A549 (cell line): ENCODE measurements around the gene SGCD. TPM values are rescaled to one million over a fixed set of nuclear protein-coding genes. Genes with fewer than 3 reads are reported as not detected.
A peak's percentile ranks its signal among the peaks of the same experiment; 100 is the strongest.

Experiments
- ATAC-seq, 2 experiments: fragments of 200-7000 bp in 1 of 2; fragments of >200 bp in 1 of 2; cut with Nextera tagmentation in 1 of 2; cut with Tn5 transposase in 1 of 2; 3 replicates each; pipeline versions ENCODE4 v1.8.0 to v1.9.1; 2018 to 2020; ENCODE audit warnings: mild to moderate bottlenecking in 1 of 2, moderate library complexity in 1 of 2
- CTCF ChIA-PET: fragments of 300-600 bp; sonication (Branson Sonifier 250); formaldehyde crosslinking; extraction: SDS; loops from one replicate; lab custom pipeline; 2021; ENCODE audit warnings: antibody characterized with exemption, inconsistent platforms; lab: Yijun Ruan, JAX
- POLR2A ChIA-PET: fragments of 350-600 bp; formaldehyde crosslinking; extraction: SDS; loops from one replicate; lab custom pipeline; 2021; ENCODE audit warnings: antibody characterized with exemption, inconsistent platforms; lab: Yijun Ruan, JAX
- DNase-seq, 2 experiments: peaks; one replicate each; pipeline versions ENCODE4 v3.0.0 to v3.0.0-alpha.2; 2011 to 2016; ENCODE audit warnings: low read depth in 1 of 2, low spot score in 1 of 2
- FAIRE-seq: peaks from 2 replicates; lab custom pipeline; 2011; peaks lifted over from hg19 to GRCh38; lab: Jason Lieb, UNC
- H3K27ac ChIP-seq, 2 experiments: fragments of >200 bp; sonication (Bioruptor Twin); formaldehyde crosslinking; 3 replicates each; pipeline ENCODE4 v1.5.1; 2016 to 2017
- H3K4me1 ChIP-seq: fragments of >200 bp; sonication (Bioruptor Twin); formaldehyde crosslinking; 3 replicates; pipeline ENCODE4 v1.6.1; 2016
- H3K4me2 ChIP-seq: fragments of >200 bp; sonication (Bioruptor Twin); formaldehyde crosslinking; 3 replicates; pipeline ENCODE4 v1.6.1; 2016
- H3K4me3 ChIP-seq: fragments of >200 bp; sonication (Bioruptor Twin); formaldehyde crosslinking; 3 replicates; pipeline ENCODE4 v1.5.1; 2016
- H3K9me3 ChIP-seq: fragments of >200 bp; sonication (Bioruptor Twin); formaldehyde crosslinking; 3 replicates; pipeline ENCODE4 v1.6.1; 2016
- BHLHE40 ChIP-seq: IDR thresholded peaks from 2 replicates; pipeline ENCODE4 v1.6.1; 2012; ENCODE audit warnings: low read depth, low read length, inconsistent platforms
- CEBPB ChIP-seq, 2 experiments: fragments of >200 bp in 1 of 2; sonication (Bioruptor Twin) in 1 of 2; formaldehyde crosslinking in 1 of 2; IDR thresholded peaks; 2 replicates each; pipeline ENCODE4 v1.6.1; 2012 to 2016
- CHD2 ChIP-seq: fragments of 150-350 bp; IDR thresholded peaks from 2 replicates; pipeline ENCODE4 v1.6.1; 2014; ENCODE audit warnings: low read length; ENCODE audit not compliant: partially characterized antibody
- EHMT2 ChIP-seq: fragments of 200-600 bp; sonication (generic); IDR thresholded peaks from 2 replicates; pipeline ENCODE4 v1.6.1; 2016; ENCODE audit warnings: antibody characterized with exemption, low read depth, mild to moderate bottlenecking, moderate library complexity
- EP300 ChIP-seq, 2 experiments: fragments of >200 bp; sonication (Bioruptor Twin); formaldehyde crosslinking; IDR thresholded peaks; 2 replicates in 1 of 2; 3 replicates in 1 of 2; pipeline ENCODE4 v1.6.1; 2016 to 2017
- ESRRA ChIP-seq: fragments of 150-350 bp; IDR thresholded peaks from 2 replicates; pipeline ENCODE4 v1.6.1; 2014; ENCODE audit warnings: mild to moderate bottlenecking, low read length, borderline replicate concordance
- FOSL2 ChIP-seq, 2 experiments: fragments of 450-650 bp in 1 of 2; fragments of >200 bp in 1 of 2; sonication (Bioruptor Twin) in 1 of 2; formaldehyde crosslinking; IDR thresholded peaks; 2 replicates each; pipeline versions ENCODE4 v1.5.0 to v1.6.1; 2016 to 2020; ENCODE audit warnings: mild to moderate bottlenecking in 1 of 2, moderate library complexity in 1 of 2
- FOXS1 ChIP-seq: fragments of 250-450 bp; sonication (Bioruptor Pico); IDR thresholded peaks from 2 replicates; pipeline ENCODE4 v1.5.0; 2020; ENCODE audit warnings: mild to moderate bottlenecking, moderate library complexity
- HOXA7 ChIP-seq: fragments of 250-450 bp; sonication (Bioruptor Pico); IDR thresholded peaks from 2 replicates; pipeline ENCODE4 v1.5.0; 2020; ENCODE audit warnings: mild to moderate bottlenecking, moderate library complexity
- KDM1A ChIP-seq: fragments of 200-600 bp; sonication (generic); IDR thresholded peaks from 2 replicates; pipeline ENCODE4 v1.6.1; 2016; ENCODE audit warnings: low read depth, mild to moderate bottlenecking
- KDM5A ChIP-seq: fragments of 200-600 bp; sonication (generic); IDR thresholded peaks from 2 replicates; pipeline ENCODE4 v1.6.1; 2016; ENCODE audit warnings: antibody characterized with exemption, mild to moderate bottlenecking
- MAFK ChIP-seq: fragments of 450-650 bp; IDR thresholded peaks from 2 replicates; pipeline ENCODE4 v1.6.1; 2014; ENCODE audit not compliant: partially characterized antibody
- NFE2L2 ChIP-seq: fragments of 150-350 bp; conservative IDR thresholded peaks from 2 replicates; pipeline ENCODE4 v1.6.1; 2014; ENCODE audit warnings: low read length
- NPAS2 ChIP-seq: fragments of 250-450 bp; sonication (Bioruptor Pico); IDR thresholded peaks from 2 replicates; pipeline ENCODE4 v1.8.0; 2022; ENCODE audit warnings: mild to moderate bottlenecking, moderate library complexity, borderline replicate concordance
- NR3C1 ChIP-seq: fragments of >200 bp; sonication (Bioruptor Twin); formaldehyde crosslinking; IDR thresholded peaks from 3 replicates; pipeline ENCODE4 v1.6.1; 2017
- PHF8 ChIP-seq: fragments of 200-600 bp; sonication (generic); IDR thresholded peaks from 2 replicates; pipeline ENCODE4 v1.6.1; 2016; ENCODE audit warnings: low read depth, mild to moderate bottlenecking, antibody characterized with exemption, moderate library complexity, borderline replicate concordance
- POLR2A ChIP-seq: IDR thresholded peaks from 2 replicates; pipeline ENCODE4 v1.6.1; 2012; ENCODE audit warnings: mild to moderate bottlenecking, low read length
- RNF2 ChIP-seq: fragments of 200-600 bp; sonication (generic); IDR thresholded peaks from 2 replicates; pipeline ENCODE4 v1.6.1; 2016; ENCODE audit warnings: low read depth, mild to moderate bottlenecking, antibody characterized with exemption, moderate library complexity, borderline replicate concordance
- SMC3 ChIP-seq: fragments of >200 bp; sonication (Bioruptor Twin); formaldehyde crosslinking; IDR thresholded peaks from 3 replicates; pipeline ENCODE4 v1.6.1; 2018; ENCODE audit warnings: inconsistent platforms
- TP53 ChIP-seq: fragments of 250-450 bp; sonication (Bioruptor Pico); IDR thresholded peaks from 2 replicates; pipeline ENCODE4 v1.5.0; 2021; ENCODE audit warnings: mild to moderate bottlenecking, moderate library complexity
- ZC3H11A ChIP-seq: fragments of 450-650 bp; IDR thresholded peaks from 2 replicates; pipeline ENCODE4 v1.6.1; 2014; ENCODE audit warnings: antibody characterized with exemption, mild to moderate bottlenecking
- ZFP36 ChIP-seq: fragments of 450-650 bp; IDR thresholded peaks from 2 replicates; pipeline ENCODE4 v1.6.1; 2014; ENCODE audit warnings: borderline replicate concordance; ENCODE audit not compliant: partially characterized antibody
- ZSCAN20 ChIP-seq: fragments of 250-450 bp; sonication (Bioruptor Pico); IDR thresholded peaks from 2 replicates; pipeline ENCODE4 v1.8.0; 2022; ENCODE audit warnings: mild to moderate bottlenecking, moderate library complexity
- WGBS: methylation state at CpG from one replicate; pipeline ENCODE4 v1.1.6; 2017; ENCODE audit errors: missing lambda C conversion rate; 5-methylcytosine and 5-hydroxymethylcytosine counted together
- polyA plus RNA-seq, 4 experiments: library from polyadenylated mRNA; depleted of rRNA in 3 of 4; stranded (reverse); fragments of >200 nt; fragmentation: RNase III in 1 of 4; extraction: RNeasy Plus Mini Kit Qiagen cat#74134 plus additional on column Dnase treatment in 1 of 4; gene quantifications; 2 replicates in 3 of 4; 3 replicates in 1 of 4; pipeline ENCODE4 v1.2.3, GENCODE V29; 2011 to 2017
- TF ChIP-seq, protein P1 (sequence below): fragments of >200 bp; sonication (Bioruptor Twin); formaldehyde crosslinking; IDR thresholded peaks from 3 replicates; pipeline ENCODE4 v1.5.1; 2016
- TF ChIP-seq, protein P2 (sequence below): IDR thresholded peaks from 2 replicates; pipeline ENCODE4 v1.6.1; 2012
- TF ChIP-seq, protein P3 (sequence below): fragments of 250-450 bp; sonication (Bioruptor Pico); IDR thresholded peaks from 2 replicates; pipeline ENCODE4 v1.5.0; 2021; ENCODE audit warnings: mild to moderate bottlenecking, moderate library complexity, borderline replicate concordance
- TF ChIP-seq, protein P4 (sequence below): fragments of 250-450 bp; sonication (Bioruptor Pico); IDR thresholded peaks from 2 replicates; pipeline ENCODE4 v1.5.0; 2020; ENCODE audit warnings: low read depth, mild to moderate bottlenecking, moderate library complexity
- TF ChIP-seq, protein P5 (sequence below): IDR thresholded peaks from 2 replicates; pipeline ENCODE4 v1.6.1; 2012; ENCODE audit warnings: low read depth, borderline replicate concordance
- TF ChIP-seq, protein P6 (sequence below): fragments of >200 bp; sonication (Bioruptor Twin); formaldehyde crosslinking; IDR thresholded peaks from 2 replicates; pipeline ENCODE4 v1.6.1; 2016
- TF ChIP-seq, protein P7 (sequence below): fragments of 450-650 bp; IDR thresholded peaks from 2 replicates; pipeline ENCODE4 v1.6.1; 2014; ENCODE audit warnings: antibody characterized with exemption

SGCD gene
- polyA plus RNA-seq, 2 of the 4 experiments (the other 2 are of a cell fraction), result 7.6 to 10.6 TPM

DNA sequence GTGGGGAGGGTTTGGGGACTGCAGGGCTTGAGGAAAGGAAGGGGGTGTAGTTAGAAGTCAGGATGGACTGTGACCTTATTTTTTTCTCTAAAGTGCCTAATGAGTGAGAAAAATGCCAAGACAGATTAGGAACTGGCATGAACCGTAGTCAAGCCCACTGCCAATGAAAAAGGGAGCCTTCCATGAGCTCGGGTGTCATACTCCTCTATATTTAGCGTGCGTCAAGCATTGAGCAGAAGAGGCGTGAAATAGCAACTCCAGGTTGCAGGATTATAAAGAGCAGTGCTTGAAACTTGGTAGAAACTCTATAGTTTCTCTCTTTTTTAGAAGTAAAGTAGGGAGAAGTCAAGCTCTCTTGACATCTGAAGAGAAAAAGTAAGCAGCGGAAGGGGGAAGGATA lies 1.8 kb downstream of the SGCD start:
- WGBS, result 82% methylated on average over 6 of the region's 6 CpGs
- POLR2A ChIA-PET, result no interaction called here
- ATAC-seq (no peak), DNase-seq (no peak), FAIRE-seq (no peak)
- Histone ChIP-seq H3K4me2 (peak overlapping the region; percentile 76), H3K9me3 (no peaks in the 10 kb centered on the region), H3K4me1 (0 out of 3 replicates have a peak, but pooled peaks cover 15% of the 10 kb centered on the region), H3K4me3 (no peak overlapping the region), H3K27ac (peak overlapping the region in 1 of 2 experiments; percentile 59; a peak in 2 of 6 replicates)
- CTCF ChIA-PET, result no interaction called here
- TF ChIP-seq ZC3H11A (no peak), NFE2L2 (no peak), CEBPB (IDR thresholded peaks at IDR 0.05) (no peak), ESRRA (no peak), MAFK (no peak), FOXS1 (CRISPR knock-in tag) (no peak), HOXA7 (CRISPR knock-in tag) (no peak), ZFP36 (no peak), ZSCAN20 (CRISPR knock-in tag) (no peak), RNF2 (no peak), TP53 (no peak), POLR2A (no peak), KDM1A (no peak), EHMT2 (no peak)
- TF ChIP-seq, protein P1, sequence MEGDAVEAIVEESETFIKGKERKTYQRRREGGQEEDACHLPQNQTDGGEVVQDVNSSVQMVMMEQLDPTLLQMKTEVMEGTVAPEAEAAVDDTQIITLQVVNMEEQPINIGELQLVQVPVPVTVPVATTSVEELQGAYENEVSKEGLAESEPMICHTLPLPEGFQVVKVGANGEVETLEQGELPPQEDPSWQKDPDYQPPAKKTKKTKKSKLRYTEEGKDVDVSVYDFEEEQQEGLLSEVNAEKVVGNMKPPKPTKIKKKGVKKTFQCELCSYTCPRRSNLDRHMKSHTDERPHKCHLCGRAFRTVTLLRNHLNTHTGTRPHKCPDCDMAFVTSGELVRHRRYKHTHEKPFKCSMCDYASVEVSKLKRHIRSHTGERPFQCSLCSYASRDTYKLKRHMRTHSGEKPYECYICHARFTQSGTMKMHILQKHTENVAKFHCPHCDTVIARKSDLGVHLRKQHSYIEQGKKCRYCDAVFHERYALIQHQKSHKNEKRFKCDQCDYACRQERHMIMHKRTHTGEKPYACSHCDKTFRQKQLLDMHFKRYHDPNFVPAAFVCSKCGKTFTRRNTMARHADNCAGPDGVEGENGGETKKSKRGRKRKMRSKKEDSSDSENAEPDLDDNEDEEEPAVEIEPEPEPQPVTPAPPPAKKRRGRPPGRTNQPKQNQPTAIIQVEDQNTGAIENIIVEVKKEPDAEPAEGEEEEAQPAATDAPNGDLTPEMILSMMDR, result no peak
- TF ChIP-seq, protein P2, sequence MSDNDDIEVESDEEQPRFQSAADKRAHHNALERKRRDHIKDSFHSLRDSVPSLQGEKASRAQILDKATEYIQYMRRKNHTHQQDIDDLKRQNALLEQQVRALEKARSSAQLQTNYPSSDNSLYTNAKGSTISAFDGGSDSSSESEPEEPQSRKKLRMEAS, result no peak
- TF ChIP-seq, protein P3, sequence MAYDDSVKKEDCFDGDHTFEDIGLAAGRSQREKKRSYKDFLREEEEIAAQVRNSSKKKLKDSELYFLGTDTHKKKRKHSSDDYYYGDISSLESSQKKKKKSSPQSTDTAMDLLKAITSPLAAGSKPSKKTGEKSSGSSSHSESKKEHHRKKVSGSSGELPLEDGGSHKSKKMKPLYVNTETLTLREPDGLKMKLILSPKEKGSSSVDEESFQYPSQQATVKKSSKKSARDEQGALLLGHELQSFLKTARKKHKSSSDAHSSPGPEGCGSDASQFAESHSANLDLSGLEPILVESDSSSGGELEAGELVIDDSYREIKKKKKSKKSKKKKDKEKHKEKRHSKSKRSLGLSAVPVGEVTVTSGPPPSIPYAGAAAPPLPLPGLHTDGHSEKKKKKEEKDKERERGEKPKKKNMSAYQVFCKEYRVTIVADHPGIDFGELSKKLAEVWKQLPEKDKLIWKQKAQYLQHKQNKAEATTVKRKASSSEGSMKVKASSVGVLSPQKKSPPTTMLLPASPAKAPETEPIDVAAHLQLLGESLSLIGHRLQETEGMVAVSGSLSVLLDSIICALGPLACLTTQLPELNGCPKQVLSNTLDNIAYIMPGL (CRISPR knock-in tag), result no peak

DNA sequence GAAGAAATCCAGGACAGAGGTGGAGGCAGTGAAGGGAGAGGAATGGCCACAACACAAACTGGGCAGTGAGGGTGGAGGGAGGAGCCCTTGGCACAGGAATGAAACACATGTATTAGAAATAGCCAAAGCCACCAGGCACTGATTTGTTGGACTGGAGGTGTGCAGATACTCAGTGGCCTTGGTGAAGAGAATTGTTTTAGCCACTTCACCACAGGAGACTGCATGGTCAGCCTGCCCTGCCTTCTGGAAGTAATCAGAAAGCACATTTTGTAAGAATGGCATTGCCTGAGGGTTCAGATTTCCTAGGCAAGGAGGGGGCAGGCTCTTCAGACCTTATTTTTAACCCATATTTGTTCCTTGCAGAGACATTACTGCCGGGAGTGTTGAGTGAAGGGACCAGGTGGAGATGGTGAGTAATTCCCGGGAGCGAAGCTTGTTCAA lies 2.2 kb downstream of the SGCD start:
- WGBS, result 95% methylated on average over 3 of the region's 3 CpGs
- Histone ChIP-seq H3K9me3 (no peaks in the 10 kb centered on the region), H3K4me3 (no peak overlapping the region), H3K4me2 (peak overlapping the region; percentile 76; the same call in 2 of the 3 replicates), H3K4me1 (0 out of 3 replicates have a peak, but pooled peaks cover 15% of the 10 kb centered on the region), H3K27ac (peak overlapping the region in 1 of 2 experiments; percentile 59; a peak in 1 of 6 replicates)
- FAIRE-seq (no peak), DNase-seq (no peak), ATAC-seq (no peak)
- ChIA-PET POLR2A (no interaction called here), CTCF (no interaction called here)
- TF ChIP-seq NR3C1 (no peak), MAFK (no peak), KDM5A (no peak), FOSL2 (IDR thresholded peaks at IDR 0.05) (no peak), FOSL2 (CRISPR knock-in tag; IDR thresholded peaks at IDR 0.05) (no peak), EP300 (IDR thresholded peaks at IDR 0.05) (no peak), CEBPB (IDR thresholded peaks at IDR 0.05) (no peak), PHF8 (no peak), POLR2A (no peak), NPAS2 (CRISPR knock-in tag) (no peak), SMC3 (no peak), CHD2 (no peak), BHLHE40 (no peak)
- TF ChIP-seq, protein P4, sequence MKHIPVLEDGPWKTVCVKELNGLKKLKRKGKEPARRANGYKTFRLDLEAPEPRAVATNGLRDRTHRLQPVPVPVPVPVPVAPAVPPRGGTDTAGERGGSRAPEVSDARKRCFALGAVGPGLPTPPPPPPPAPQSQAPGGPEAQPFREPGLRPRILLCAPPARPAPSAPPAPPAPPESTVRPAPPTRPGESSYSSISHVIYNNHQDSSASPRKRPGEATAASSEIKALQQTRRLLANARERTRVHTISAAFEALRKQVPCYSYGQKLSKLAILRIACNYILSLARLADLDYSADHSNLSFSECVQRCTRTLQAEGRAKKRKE, result no peak
- TF ChIP-seq, protein P5, sequence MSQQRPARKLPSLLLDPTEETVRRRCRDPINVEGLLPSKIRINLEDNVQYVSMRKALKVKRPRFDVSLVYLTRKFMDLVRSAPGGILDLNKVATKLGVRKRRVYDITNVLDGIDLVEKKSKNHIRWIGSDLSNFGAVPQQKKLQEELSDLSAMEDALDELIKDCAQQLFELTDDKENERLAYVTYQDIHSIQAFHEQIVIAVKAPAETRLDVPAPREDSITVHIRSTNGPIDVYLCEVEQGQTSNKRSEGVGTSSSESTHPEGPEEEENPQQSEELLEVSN, result no peak
- TF ChIP-seq, protein P6, sequence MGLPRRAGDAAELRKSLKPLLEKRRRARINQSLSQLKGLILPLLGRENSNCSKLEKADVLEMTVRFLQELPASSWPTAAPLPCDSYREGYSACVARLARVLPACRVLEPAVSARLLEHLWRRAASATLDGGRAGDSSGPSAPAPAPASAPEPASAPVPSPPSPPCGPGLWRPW, result no peak
- TF ChIP-seq, protein P7, sequence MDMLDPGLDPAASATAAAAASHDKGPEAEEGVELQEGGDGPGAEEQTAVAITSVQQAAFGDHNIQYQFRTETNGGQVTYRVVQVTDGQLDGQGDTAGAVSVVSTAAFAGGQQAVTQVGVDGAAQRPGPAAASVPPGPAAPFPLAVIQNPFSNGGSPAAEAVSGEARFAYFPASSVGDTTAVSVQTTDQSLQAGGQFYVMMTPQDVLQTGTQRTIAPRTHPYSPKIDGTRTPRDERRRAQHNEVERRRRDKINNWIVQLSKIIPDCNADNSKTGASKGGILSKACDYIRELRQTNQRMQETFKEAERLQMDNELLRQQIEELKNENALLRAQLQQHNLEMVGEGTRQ, result no peak
- TF ChIP-seq, protein P2, result no peak
